BE2C (cell line): Measurements from ENCODE around the gene C1orf116.

Source experiments
- DNase-seq: peaks from one replicate; pipeline ENCODE4 v3.0.0-alpha.2; 2020
- H3K27me3 ChIP-seq: fragments of 250-450 bp; sonication (Bioruptor Pico); 2 replicates; pipeline ENCODE4 v1.5.1; 2020; ENCODE audit warnings: mild to moderate bottlenecking
- H3K36me3 ChIP-seq: fragments of 250-450 bp; sonication (Bioruptor Pico); 2 replicates; pipeline ENCODE4 v1.5.1; 2020; ENCODE audit warnings: mild to moderate bottlenecking
- H3K4me1 ChIP-seq: fragments of 250-450 bp; sonication (Bioruptor Pico); 2 replicates; pipeline ENCODE4 v1.5.1; 2020
- H3K4me3 ChIP-seq: 2 replicates; pipeline ENCODE4 v1.5.1; 2011; ENCODE audit warnings: low read depth, low read length
- H3K9me3 ChIP-seq: fragments of 250-450 bp; sonication (Bioruptor Pico); 2 replicates; pipeline ENCODE4 v1.5.1; 2020
- CTCF ChIP-seq: IDR thresholded peaks from 2 replicates; pipeline ENCODE4 v1.5.1; 2012; ENCODE audit warnings: mild to moderate bottlenecking, low read depth, low read length

Gene C1orf116

GRCh38 chr1:207030522-207031009, 2.0 kb downstream of the C1orf116 start:
- Histone ChIP-seq H3K27me3 (peaks cover 91% of the 10 kb centered on the region), H3K36me3 (no peaks in the 10 kb centered on the region), H3K4me3 (no peak overlapping the region), H3K4me1 (no peaks in the 10 kb centered on the region), H3K9me3 (no peaks in the 10 kb centered on the region)
- TF ChIP-seq CTCF: no peak
- no peak for DNase-seq

- TF ChIP-seq CTCF: no peak
- Histone ChIP-seq H3K27me3 (peaks cover 90% of the 10 kb centered on the region), H3K36me3 (no peaks in the 10 kb centered on the region), H3K9me3 (no peaks in the 10 kb centered on the region), H3K4me3 (no peak overlapping the region), H3K4me1 (no peaks in the 10 kb centered on the region)
- no peak for DNase-seq
Measured at GRCh38 chr1:207029701-207030521, 2.6 kb downstream of the C1orf116 start.

GRCh38 chr1:207028884-207029650, 3.5 kb downstream of the C1orf116 start:
- no peak for DNase-seq
- H3K36me3 ChIP-seq: no peaks in the 10 kb centered on the region
- no peaks in the 10 kb centered on the region for H3K9me3 ChIP-seq
- H3K27me3 ChIP-seq: peaks cover 82% of the 10 kb centered on the region
- H3K4me1 ChIP-seq: no peaks in the 10 kb centered on the region
- no peak for TF ChIP-seq CTCF
- no peak overlapping the region for H3K4me3 ChIP-seq

GRCh38 chr1:207027921-207028320, 4.6 kb downstream of the C1orf116 start:
- H3K36me3 ChIP-seq: no peaks in the 10 kb centered on the region
- H3K9me3 ChIP-seq: no peaks in the 10 kb centered on the region
- TF ChIP-seq CTCF: no peak
- no peak for DNase-seq
- H3K4me1 ChIP-seq: no peaks in the 10 kb centered on the region
- H3K4me3 ChIP-seq: no peak overlapping the region
- peaks cover 71% of the 10 kb centered on the region for H3K27me3 ChIP-seq

- Histone ChIP-seq H3K9me3 (no peaks in the 10 kb centered on the region), H3K36me3 (no peaks in the 10 kb centered on the region), H3K4me1 (no peaks in the 10 kb centered on the region), H3K27me3 (peaks cover 66% of the 10 kb centered on the region), H3K4me3 (no peak overlapping the region)
- TF ChIP-seq CTCF: no peak
- DNase-seq: no peak
Measured at GRCh38 chr1:207027206-207027777, 5.3 kb downstream of the C1orf116 start.
